ENCODE data around the gene S100A4.
"Not testable (repeated sequence)": the region's sequence is repeated elsewhere in the genome, so short reads cannot be mapped to it uniquely, and the experiment has no call there.

The S100A4 gene

DNA sequence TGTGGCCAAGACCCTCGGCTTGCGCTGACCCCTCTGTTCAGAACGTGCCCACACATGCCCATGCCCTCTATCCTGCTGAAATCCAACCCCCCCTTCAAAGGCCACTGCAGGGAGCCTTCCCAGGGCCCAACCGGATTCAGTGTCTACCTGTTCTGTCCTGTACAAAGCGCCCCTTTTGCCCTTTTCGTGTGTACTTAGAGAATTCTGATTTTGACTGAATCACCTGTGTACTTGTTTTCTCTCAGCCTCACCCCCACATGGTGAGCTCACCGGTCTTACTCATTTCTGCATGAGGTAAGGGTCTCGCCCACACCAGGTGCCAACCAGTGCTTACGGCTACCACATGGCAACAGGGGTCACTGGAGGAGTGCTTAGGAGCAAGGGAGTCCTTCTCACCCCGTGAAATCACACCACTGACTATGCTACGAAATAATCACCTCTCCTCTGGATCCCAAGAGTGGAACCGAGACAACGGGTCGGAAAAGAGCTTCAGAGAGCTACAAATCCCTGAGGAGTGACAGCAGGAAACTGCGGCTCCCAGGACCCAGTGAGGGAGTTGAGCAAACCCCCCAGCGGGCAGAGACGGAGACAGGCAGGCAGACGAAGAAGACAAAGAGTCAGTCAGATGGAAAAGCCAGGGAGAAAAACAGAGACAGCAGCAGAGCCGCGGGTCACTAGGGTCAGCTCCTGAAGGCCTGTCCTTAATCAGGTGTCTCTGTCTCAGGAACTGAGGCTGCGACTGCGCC lies 22.2 kb upstream of the S100A4 start:
- peak; percentile 17 for DNase-seq (ENCODE audit: low read depth)

DNA sequence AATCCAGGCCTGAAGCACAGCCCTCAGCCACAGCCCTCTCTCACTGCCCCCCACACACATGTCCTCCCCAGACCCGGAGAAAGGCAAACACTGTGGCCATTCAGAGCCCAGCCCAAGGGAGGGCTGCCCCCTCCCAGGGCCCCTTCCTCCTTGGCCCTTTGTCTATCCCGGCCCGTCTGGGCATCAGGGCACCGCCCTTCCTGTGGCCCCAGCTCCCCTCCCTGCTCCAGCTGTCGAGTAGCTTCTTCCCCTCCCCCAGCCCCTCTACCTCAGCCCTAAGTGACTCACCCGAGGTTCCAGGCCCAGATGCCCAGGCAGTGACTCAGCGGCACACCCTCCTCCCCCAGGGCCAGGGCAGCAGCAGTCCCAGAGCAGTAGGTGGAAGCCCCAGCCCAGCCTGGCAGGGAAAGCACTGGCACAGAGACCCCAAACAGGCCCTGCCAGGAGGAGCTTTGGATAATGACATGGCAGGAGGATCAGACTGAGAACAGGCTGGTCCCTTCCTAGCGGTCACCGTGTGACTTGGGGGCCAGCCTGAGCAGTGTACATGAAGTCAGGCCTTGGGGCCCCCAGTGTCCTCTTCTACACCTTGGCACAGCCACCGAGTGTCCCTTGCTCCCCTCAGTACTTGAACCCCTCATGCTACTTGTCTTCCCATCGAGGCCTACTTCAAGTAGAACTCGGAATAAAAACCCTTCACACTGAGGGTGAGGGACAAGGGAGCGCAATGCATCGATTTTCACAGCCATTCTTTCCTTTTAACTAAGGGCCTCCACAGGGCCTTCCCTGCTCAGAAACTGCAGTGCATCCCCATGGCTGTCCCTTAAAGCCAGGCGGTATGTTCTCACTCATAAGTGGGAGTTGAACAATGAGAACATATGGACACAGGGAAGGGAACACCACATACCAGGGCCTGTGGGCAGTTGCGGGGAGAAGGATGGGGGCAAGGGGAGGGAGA lies 21.1 kb upstream of the S100A4 start:
- DNase-seq (ENCODE audit: low read depth) = peak; percentile 83

DNA sequence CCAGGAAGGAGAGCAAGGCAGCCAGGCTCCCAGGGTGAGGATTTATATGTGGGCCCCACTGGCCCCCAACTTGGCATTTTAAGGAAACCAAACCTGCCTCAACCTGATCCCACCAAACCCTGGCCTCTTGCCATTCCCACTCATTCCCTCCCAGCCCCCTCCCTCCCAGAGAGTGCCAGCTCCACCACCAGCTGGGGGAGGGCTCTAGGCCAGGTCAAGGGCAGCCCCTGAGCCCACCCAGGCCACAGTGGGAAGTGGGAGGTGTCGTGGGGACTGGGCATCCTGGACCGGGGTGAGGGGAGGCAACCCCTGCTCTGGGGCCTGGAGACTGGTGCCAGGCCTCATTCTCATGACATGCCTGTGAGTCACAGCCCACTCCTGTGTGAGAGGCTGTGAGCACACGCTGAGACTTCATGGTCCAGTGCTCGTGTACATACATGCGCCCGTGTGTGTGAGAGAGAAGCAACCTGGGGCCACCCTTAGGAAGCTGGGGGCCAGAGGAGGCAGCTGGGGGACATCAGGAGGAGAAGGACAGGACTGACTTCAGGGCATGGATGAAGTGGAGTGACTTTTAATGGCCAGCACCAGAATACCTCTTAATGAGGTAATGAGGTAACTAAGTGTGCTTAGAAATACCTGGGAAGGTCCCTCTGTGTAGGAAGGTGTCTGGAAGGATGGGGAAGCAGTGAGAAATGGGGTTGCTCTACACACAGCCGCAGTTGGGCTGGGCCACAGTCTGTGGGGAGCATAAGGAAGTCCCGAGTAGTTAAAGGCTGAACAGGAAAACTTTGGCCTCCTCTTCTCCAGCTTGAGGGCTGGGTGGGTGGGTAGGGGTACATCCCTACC lies 20.1 kb upstream of the S100A4 start, which contains the start of gene S100A2:
S100A2 (minus strand) TSS at position 316 of the 846 bp plus-strand sequence. CDS start 1,967 bp downstream, outside the sequence.
- DNase-seq (ENCODE audit: low read depth) = peak; percentile 49

DNA sequence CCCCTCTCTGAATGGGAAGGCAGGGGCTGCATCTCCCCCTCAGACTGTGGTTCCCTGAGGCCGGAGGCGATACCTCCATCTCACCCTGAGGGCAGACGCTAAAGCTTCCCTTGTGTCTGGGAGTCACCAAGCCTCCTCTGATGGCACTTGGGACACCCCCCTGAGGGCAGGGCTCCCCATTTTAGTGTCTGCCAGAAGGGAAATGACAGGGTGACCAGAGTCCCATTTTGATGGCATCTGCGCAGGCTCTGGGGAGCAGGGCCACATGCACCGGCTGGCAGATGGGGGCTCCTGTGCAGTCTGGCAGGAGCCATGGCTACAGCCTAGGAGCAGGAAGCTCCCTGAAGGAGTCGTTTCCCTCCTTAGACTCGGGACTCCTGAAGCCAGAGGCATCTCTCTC lies 18.4 kb upstream of the S100A4 start:
- no peak for DNase-seq (ENCODE audit: low read depth)

DNA sequence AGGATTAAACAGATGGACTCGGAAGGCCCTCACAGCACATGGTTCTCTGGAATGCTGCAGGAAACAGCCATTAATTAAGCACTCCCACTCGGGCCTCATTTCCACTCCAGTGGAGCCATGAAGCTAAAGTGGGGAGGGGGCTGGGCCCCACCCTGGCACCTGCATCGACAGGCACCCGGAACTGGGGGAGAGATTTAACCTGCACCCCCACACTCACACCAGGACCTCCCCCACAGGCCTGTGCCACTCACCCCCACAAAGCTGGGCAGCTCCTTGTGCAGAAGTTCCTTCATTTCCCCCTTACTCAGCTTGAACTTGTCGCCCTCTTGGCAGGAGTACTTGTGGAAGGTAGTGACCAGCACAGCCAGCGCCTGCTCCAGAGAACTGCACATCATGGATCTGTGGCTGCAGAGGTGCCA lies 17.9 kb upstream of the S100A4 start:
- no peak for DNase-seq (ENCODE audit: low read depth)

DNA sequence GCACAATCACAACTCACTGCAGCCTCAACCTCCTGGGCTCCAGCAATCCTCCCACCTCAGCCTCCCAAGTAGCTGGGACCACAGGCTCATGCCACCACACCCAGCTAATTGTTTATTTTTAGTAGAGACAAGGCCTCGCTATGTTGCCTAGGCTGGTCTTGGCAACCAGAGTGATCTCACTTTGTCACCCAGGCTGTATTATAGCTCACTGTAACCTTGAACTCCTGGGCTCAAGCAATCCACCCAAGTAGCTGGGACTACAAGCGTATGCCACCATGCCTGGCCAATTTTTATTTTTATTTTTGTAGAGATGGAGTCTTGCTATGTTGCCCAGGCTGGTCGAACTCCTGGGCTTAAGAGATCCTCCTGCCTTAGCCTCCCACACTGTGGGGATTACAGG lies 16.4 kb upstream of the S100A4 start:
- DNase-seq (ENCODE audit: low read depth) = not testable (repeated sequence)

DNA sequence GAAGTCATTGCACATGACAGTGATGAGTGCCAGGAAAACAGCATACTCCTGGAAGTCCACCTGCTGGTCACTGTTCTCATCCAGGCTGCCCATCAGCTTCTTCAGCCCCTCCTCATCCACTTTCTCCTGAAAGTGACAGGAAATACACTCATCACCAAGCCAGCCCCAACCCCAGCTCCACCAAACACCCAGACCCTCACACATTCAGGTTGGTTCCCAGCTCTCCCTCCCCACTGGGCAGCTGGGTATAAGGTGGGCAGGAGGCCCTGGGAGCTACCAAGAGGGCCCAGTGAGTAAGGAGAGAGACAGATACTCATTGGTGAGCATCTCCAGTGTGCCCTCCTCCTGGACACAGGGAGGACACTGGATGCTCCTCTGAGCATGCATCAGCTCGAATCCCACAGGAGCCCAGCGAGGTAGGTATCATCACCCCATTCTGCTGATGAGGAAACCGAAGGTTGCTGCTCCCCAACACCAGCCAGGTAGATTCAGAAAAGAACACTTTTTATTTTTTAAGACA lies 15.9 kb upstream of the S100A4 start:
- DNase-seq (ENCODE audit: low read depth) = no peak

DNA sequence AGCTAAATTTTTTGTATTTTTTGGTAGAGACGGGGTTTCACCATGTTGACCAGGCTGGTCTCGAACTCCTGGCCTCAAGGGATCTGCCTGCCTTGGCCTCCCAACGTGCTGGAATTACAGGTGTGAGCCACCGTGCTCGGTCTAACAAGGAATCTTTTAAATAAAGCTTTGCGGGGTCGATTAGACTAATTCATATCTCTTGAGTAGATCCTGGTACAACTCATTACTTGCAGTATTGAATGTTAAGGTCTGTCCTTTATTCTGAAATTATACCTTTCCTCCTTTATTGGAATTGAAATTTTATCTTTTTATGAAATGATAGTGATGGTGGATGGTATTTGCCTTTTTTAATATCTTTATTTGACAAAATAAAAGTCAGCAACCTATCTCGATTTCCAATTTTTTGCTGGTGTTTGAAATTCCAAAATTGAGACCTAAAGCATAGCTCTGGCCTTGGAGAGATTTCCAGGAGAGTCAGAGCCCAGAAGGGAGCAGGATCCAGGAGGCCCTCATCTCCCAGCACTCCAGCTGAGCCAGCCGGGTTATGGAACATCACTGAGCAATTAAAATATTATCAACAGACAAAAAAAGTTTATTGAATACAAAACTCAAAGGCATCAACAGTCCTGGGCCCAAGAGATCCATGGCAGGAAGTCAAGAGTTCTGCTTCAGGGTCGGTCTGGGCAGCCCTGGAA lies 15.3 kb upstream of the S100A4 start:
- no peak for DNase-seq (ENCODE audit: low read depth)

DNA sequence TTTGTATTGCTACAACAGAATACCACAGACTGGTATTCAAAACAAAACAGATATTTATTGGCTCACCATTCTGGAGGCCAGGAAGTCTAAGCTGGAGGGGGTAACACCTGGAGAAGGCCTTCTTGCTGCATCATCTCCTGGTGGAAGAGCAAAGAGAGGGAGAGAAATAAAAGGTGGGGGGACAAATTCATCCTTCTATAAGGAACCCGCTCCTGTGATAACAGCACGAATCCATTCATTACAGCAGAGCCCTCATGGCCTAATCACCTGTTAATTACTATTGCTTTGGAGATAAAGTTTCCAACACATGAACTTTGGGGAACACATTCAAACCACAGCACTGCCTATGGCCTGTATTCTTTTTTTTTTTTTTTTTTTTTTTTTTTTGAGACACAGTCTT lies 14.6 kb upstream of the S100A4 start:
- no peak for DNase-seq (ENCODE audit: low read depth)

DNA sequence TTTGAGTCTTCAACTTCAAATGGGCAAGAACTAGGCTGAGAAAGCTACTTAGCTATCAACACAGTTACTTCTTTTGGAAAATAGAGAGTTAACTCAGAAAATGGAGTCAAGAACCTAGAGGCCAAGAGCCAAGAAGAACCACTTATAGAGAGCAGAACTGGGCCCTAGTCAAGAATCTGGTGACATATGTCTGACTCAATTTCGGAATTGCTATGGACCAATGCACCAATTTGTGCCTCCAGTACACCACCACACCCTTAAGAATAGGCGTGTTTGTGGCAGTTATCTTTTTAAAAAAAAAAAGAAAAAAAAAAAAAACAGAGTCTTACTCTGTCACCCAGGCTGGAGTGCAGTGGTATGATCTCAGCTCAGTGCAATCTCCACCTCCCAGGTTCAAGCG lies 12.3 kb upstream of the S100A4 start:
- DNase-seq (ENCODE audit: low read depth) = no peak

DNA sequence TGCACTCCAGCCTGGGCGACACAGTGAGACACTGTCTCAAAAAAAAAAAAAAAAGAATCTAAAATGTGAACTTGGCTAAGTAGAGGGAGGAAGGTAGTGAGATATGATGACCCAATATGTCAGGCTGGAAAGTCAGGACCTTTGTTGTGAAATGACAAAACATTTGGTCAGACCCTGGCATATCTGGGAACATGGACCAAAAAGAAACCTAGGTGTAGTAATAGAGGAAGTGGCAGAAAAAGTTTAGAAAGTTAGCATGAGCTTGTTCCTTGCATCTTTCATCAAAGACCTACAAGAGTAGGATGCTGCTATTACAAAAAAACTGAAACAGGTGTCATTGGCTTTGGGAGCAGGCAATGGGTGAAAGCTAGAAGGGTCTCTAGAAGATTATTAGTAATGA lies 10.7 kb upstream of the S100A4 start:
- no peak for DNase-seq (ENCODE audit: low read depth)

DNA sequence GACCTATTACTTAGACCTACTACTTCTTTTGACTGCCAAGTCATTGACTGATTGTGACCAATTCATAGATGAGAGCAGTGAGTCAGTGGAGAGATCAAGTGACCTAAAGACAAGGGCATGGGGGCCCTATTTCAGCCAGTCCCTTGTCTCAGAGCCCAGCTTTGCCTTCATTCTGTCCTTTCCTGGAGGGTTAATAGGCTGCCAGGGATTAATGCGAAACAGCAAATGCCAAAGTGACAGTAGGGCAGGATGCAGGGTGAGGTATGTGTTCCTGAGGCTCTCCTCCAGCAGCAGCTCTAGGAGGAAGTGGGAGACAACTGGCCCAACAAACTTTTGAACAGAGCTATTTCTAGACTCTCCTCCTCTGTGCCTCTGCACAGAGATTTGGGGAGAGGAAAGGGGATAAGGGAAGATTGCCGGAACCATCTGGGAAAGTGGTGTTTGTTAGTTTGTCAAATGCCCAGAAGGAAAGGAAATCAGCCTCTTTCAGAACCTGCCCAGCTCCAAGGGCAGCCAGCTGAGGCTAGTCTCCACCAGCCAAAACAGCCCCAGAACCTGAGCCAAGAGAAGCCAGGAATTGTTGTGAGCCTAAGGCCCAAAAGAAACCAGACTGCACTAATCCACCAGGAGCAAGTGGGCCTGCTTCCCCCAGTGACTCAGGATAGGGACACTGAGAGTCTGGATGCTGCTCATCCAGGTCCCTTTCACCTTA lies 8.4 kb upstream of the S100A4 start:
- no peak for DNase-seq (ENCODE audit: low read depth)

DNA sequence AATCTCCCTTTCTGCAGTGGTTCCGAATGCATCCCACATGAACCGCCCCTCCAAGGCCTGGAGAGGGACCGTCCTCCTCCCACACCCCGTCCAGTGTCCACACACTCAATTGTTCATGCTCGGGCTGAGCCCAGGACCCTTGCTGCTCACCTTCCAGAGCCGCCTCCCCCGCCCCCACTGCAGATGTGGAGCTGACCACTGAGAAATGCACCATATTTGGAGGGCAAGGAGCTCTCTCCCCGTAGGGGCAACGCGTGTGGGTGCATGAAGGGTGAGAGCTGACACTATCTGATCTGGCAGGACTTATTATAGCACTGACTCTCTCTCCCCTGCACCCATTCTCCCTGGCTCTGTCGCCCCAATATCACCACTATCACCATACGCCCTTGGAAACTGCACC lies 7.5 kb upstream of the S100A4 start:
- no peak for DNase-seq (ENCODE audit: low read depth)

DNA sequence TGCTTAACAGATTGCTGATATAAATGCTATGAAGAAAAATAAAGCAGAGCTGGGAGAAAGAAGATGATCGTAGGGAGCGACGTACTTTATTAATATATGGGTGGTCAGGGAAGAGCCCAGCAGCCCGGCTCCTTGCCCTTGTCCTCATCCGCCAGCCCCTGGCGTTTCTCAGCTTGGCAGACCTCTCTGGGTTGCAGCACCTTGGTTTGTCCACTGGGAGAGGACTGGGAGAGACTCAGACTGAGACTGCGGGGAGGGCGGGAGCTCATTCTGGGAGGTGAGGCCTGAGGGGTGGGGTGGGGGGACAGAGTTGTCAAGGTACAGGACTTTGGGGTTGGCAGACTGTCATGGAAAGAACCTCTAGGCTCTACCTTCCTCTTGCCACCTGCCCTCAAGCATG lies 6.7 kb upstream of the S100A4 start:
- DNase-seq (ENCODE audit: low read depth) = no peak

DNA sequence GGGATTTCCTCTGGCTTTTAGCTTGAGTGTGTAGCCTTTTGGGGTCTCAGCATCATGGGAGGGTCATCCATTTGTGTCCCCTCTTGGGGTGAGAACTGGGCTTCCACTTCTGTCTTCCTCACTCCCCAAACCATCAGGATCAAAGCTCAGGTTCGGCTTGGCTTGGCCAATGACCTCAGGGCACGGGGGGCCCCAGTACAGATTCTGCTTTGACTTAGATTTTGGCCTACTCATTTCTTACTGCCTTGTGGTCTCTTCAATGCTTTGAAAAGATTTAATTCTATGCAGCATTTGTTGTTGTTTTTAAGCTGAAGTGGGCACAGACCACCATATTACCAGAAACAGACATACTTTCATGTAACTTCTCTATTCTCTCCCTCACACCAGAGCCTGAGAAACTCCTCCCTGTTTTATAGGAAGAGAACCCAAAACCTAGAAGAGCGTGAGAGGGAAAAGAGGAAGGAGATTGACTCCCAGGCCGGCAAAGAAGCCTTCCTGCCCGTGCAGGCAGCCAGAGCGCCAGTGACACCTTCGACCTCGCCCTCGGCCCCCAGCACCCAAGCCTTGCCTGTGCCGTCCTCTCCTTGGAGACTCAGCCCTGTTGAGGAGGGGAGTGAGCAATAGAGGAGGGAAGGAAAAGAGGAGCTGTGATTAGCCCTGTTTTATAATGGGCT lies 5.4 kb upstream of the S100A4 start:
- DNase-seq (ENCODE audit: low read depth) = no peak

DNA sequence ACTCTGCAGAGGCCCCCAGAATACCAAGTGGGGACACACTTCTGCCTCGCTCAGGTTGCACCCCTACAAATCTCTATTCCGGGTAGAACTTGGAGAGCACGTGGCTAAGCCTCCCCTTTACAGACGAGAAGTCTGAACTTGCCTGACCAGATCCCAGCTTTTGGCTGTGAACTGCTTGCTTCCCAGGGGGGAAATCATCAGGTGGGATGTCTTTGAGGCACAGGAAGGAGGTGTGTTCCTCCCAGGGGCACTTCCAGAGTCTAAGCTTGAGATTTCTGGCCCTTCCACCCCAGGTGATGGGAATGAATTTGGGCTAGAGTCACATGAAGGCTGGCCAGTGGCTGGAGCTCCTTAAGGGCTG lies 4.8 kb upstream of the S100A4 start:
- DNase-seq (ENCODE audit: low read depth) = no peak

DNA sequence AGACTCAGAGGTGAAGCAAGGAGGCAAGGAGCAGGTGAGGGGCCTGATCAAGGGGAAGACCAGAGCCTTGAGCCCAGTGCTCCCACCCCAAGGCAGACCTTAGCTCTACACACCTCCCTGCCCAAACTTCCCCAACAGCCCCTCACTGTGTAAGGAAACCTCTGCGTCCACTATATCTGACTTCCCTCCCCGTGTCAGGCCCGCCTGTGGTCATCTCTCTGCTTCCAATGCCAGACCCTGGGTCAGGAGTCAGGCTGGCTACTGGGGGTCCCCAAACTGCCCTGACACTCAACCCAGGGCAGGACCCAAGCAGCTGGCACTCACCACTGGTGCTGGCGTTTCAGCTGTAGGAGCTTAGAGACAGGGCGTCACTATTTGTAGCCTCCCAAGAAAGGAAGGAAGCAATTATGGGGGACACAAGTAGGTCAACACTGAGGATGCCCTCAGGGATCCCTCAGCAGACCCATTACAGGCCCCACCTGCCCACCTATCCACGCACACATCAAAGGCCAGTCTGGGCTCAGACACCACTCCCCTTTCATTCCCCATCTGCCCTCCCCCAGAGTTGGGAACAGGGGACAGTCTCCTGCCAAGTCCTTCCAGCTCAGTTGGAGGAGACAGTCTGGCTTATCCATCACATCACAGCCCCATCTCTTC lies 4.3 kb upstream of the S100A4 start:
- DNase-seq (ENCODE audit: low read depth) = no peak

DNA sequence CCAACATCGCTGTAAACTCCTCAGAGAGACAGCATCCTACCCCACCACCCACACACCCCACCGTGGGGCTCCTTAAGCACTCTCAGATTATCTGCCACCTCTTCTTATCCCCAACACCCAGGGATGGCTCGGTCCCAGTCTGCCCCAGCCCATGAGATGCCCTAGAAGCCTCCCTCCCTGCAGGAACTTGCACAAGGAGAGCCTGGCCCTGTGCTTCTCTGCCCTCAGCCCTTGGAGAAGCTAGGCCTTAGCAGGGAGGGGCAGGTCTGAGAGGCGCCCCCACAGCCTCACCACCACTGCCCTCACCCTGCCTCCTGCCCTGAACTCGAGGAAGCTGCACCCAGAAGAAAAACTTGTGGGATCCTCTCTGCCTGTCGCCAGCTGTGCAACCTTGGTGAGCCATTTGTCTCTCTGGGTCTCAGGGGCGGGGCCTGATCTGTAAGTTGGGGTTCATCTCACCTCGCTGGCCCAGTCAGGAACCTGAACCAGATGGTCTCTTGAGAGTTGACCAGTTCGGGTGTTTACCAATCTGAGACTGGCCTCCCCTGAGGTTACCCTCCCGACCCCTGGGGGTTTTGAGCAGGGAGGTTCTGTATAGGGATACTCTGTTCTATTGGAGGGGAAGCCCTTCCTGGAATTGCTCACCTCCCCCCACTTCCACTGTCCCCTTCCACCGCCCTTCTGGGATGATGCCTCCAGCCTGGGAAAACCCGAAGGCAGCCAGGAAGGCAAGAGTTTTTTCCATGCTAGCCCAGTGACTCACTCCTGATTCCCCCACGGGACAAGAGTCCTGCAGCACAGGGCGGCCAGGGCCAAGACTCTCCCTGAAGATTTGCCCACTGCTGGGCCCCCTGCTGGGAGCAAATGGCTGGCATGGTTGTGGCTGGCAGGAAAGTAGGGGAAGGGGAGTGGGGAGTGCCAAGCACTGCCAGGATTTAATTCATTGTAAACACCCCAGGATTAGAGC lies 3.4 kb upstream of the S100A4 start, which contains the start of gene S100A3:
S100A3 (minus strand) TSS at position 537 of the 967 bp plus-strand sequence. CDS start 773 bp downstream, outside the sequence.
- DNase-seq (ENCODE audit: low read depth) = no peak
